Ovary (tissue), 3 donors: ENCODE data around the gene PPTC7.

Experiments used
- CTCF ChIP-seq, 3 donors: fragments of 450-650 bp in 2 of 3; fragments of 200-600 bp in 1 of 3; IDR thresholded peaks; one replicate each; pipeline versions ENCODE4 v1.5.1 to v1.8.0; 2016 to 2022; ENCODE audit warnings: antibody characterized with exemption in 3 of 3, mild to moderate bottlenecking in 1 of 3
- POLR2A ChIP-seq: fragments of 450-650 bp; IDR thresholded peaks from one replicate; pipeline ENCODE4 v1.6.1; 2017; ENCODE audit warnings: antibody characterized with exemption, mild to moderate bottlenecking, moderate library complexity
- donor health status: DM: no; HTN: no; CAD: no.

GRCh38 chr12:110592078-110592477 is 9.0 kb upstream of the PPTC7 start:
- no peak for TF ChIP-seq CTCF (IDR thresholded peaks at IDR 0.05)
- TF ChIP-seq POLR2A = no peak
